GM19395 (cell line): Measurements from ENCODE around the gene KLK12.
"Not testable (repeated sequence)": the region's sequence is repeated elsewhere in the genome, so short reads cannot be mapped to it uniquely, and the experiment has no call there.

Experiments used
- ATAC-seq: cut with Tn5 transposase; IDR thresholded peaks from one replicate; pipeline ENCODE4 v1.9.1; 2021; ENCODE audit warnings: mild to moderate bottlenecking, moderate library complexity; ENCODE audit not compliant: unreplicated experiment

The KLK12 gene

GRCh38 chr19:51016798-51017683 lies 17.8 kb downstream of the KLK12 start:
- no peak for ATAC-seq

GRCh38 chr19:51015691-51016267 lies 19.0 kb downstream of the KLK12 start:
- no peak for ATAC-seq

GRCh38 chr19:51014242-51014641 lies 20.6 kb downstream of the KLK12 start:
- no peak for ATAC-seq

- no peak for ATAC-seq
Measured at GRCh38 chr19:51012661-51013190, 22.1 kb downstream of the KLK12 start.

- ATAC-seq: no peak
Measured at GRCh38 chr19:51010066-51010795, 24.6 kb downstream of the KLK12 start.

- ATAC-seq: no peak
Measured at GRCh38 chr19:51009061-51009891, 25.5 kb downstream of the KLK12 start.

- ATAC-seq: no peak
Measured at GRCh38 chr19:51007488-51007887, 27.3 kb downstream of the KLK12 start.

GRCh38 chr19:51006406-51006805 lies 28.4 kb downstream of the KLK12 start:
- no peak for ATAC-seq

- ATAC-seq: no peak
Measured at GRCh38 chr19:51005248-51005647, 29.6 kb downstream of the KLK12 start.

- no peak for ATAC-seq
Measured at GRCh38 chr19:51003316-51003715, 31.5 kb downstream of the KLK12 start.

- ATAC-seq: no peak
Measured at GRCh38 chr19:51002542-51003311, 32.1 kb downstream of the KLK12 start.

GRCh38 chr19:51002089-51002532 lies 32.7 kb downstream of the KLK12 start:
- no peak for ATAC-seq

- no peak for ATAC-seq
Measured at GRCh38 chr19:51001515-51001914, 33.3 kb downstream of the KLK12 start, which contains the start of gene KLK8. Gene KLK8 (minus strand): TSS chr19:51001604. CDS start chr19:51001167, 437 bp downstream.

GRCh38 chr19:51000981-51001380 lies 33.8 kb downstream of the KLK12 start:
- ATAC-seq: no peak

GRCh38 chr19:51000426-51000825 lies 34.4 kb downstream of the KLK12 start:
- no peak for ATAC-seq

- no peak for ATAC-seq
Measured at GRCh38 chr19:50998686-50999085, 36.1 kb downstream of the KLK12 start.

- no peak for ATAC-seq
Measured at GRCh38 chr19:50998061-50998460, 36.7 kb downstream of the KLK12 start.

GRCh38 chr19:50994129-50994528 lies 40.7 kb downstream of the KLK12 start:
- no peak for ATAC-seq

- no peak for ATAC-seq
Measured at GRCh38 chr19:50992666-50993035, 42.2 kb downstream of the KLK12 start.

GRCh38 chr19:50984416-50984815 lies 50.4 kb downstream of the KLK12 start:
- ATAC-seq: not testable (repeated sequence)
